WTC11 (cell line): ENCODE data around the gene CCDC12. TPM values are rescaled to one million over a fixed set of nuclear protein-coding genes. Genes with fewer than 3 reads are reported as not detected.

Experiments
- ATAC-seq: fragments of 200-7000 bp; cut with Tn5 transposase; 2 replicates; pipeline ENCODE4 v1.10.0; 2021; ENCODE audit warnings: mild to moderate bottlenecking, moderate library complexity
- CTCF ChIA-PET: fragments of 300-600 bp; sonication (Branson Sonifier 250); formaldehyde crosslinking; loops from one replicate; lab custom pipeline; 2021; ENCODE audit warnings: antibody characterized with exemption; lab: Charles Lee
- POLR2A ChIA-PET: fragments of 350-600 bp; sonication (Branson Sonifier 250); formaldehyde crosslinking; loops from one replicate; lab custom pipeline; 2021; ENCODE audit warnings: antibody characterized with exemption; lab: Charles Lee
- DNase-seq: peaks from one replicate; pipeline ENCODE4 v3.0.0; 2021; ENCODE audit warnings: low spot score
- H3K27ac Mint-ChIP-seq: 2 replicates; pipeline ENCODE4 v1.8.0; 2021; ENCODE audit warnings: mixed read lengths
- H3K27me3 Mint-ChIP-seq: 2 replicates; pipeline ENCODE4 v1.8.0; 2021; ENCODE audit warnings: low read depth, mild to moderate bottlenecking, moderate library complexity, mixed read lengths
- H3K36me3 Mint-ChIP-seq: 2 replicates; pipeline ENCODE4 v1.8.0; 2021; ENCODE audit warnings: mixed read lengths
- H3K4me1 Mint-ChIP-seq: 2 replicates; pipeline ENCODE4 v1.8.0; 2022; ENCODE audit warnings: mixed read lengths
- H3K4me3 Mint-ChIP-seq: 2 replicates; pipeline ENCODE4 v1.8.0; 2021; ENCODE audit warnings: mild to moderate bottlenecking, moderate library complexity, mixed read lengths
- H3K9me3 Mint-ChIP-seq: 2 replicates; pipeline ENCODE4 v1.8.0; 2021; ENCODE audit warnings: mixed read lengths
- ATF3 ChIP-seq: sonication (generic); formaldehyde crosslinking; conservative IDR thresholded peaks from 2 replicates; pipeline ENCODE4 v1.8.1; 2022; ENCODE audit warnings: mild to moderate bottlenecking, missing genetic modification reagents
- ATF6 ChIP-seq: sonication (generic); formaldehyde crosslinking; IDR thresholded peaks from 2 replicates; pipeline ENCODE4 v1.8.1; 2023; ENCODE audit warnings: mild to moderate bottlenecking, missing genetic modification reagents
- CBFB ChIP-seq: sonication (generic); formaldehyde crosslinking; IDR thresholded peaks from 2 replicates; pipeline ENCODE4 v1.8.1; 2022; ENCODE audit warnings: mild to moderate bottlenecking, low read depth, missing genetic modification reagents
- CDX4 ChIP-seq: fragments of 250-450 bp; sonication (Bioruptor Pico); IDR thresholded peaks from 2 replicates; pipeline ENCODE4 v1.9.0; 2021; ENCODE audit warnings: moderate library complexity, mild to moderate bottlenecking, inconsistent platforms, borderline replicate concordance
- GRHL2 ChIP-seq: fragments of 250-450 bp; sonication (Bioruptor Pico); IDR thresholded peaks from 2 replicates; pipeline ENCODE4 v1.8.0; 2022; ENCODE audit warnings: mild to moderate bottlenecking, moderate library complexity; ENCODE audit not compliant: insufficient replicate concordance, severe bottlenecking
- HMGA2 ChIP-seq: fragments of 250-450 bp; sonication (Bioruptor Pico); IDR thresholded peaks from 2 replicates; pipeline ENCODE4 v1.4.0; 2021; ENCODE audit warnings: mild to moderate bottlenecking, moderate library complexity
- HMGXB4 ChIP-seq: sonication (generic); formaldehyde crosslinking; IDR thresholded peaks from 2 replicates; pipeline ENCODE4 v1.8.1; 2023; ENCODE audit warnings: mild to moderate bottlenecking, moderate library complexity, missing genetic modification reagents
- MAX ChIP-seq: sonication (generic); formaldehyde crosslinking; IDR thresholded peaks from 2 replicates; pipeline ENCODE4 v1.8.0; 2022; ENCODE audit warnings: mild to moderate bottlenecking, missing genetic modification reagents
- MLX ChIP-seq: sonication (generic); formaldehyde crosslinking; IDR thresholded peaks from 2 replicates; pipeline ENCODE4 v1.8.1; 2023; ENCODE audit warnings: mild to moderate bottlenecking, missing genetic modification reagents, moderate library complexity
- NFE2L1 ChIP-seq: sonication (generic); formaldehyde crosslinking; IDR thresholded peaks from 2 replicates; pipeline ENCODE4 v1.8.1; 2023; ENCODE audit warnings: missing genetic modification reagents
- NFYB ChIP-seq: sonication (generic); formaldehyde crosslinking; conservative IDR thresholded peaks from 2 replicates; pipeline ENCODE4 v1.8.0; 2022; ENCODE audit warnings: low read depth, missing genetic modification reagents
- NR1H2 ChIP-seq: sonication (generic); formaldehyde crosslinking; IDR thresholded peaks from 2 replicates; pipeline ENCODE4 v1.9.0; 2021; ENCODE audit warnings: mild to moderate bottlenecking, moderate library complexity, missing genetic modification reagents
- PREB ChIP-seq: sonication (generic); formaldehyde crosslinking; IDR thresholded peaks from 2 replicates; pipeline ENCODE4 v1.8.1; 2022; ENCODE audit warnings: mild to moderate bottlenecking, missing genetic modification reagents, moderate library complexity, borderline replicate concordance
- SMAD3 ChIP-seq: sonication (generic); formaldehyde crosslinking; IDR thresholded peaks from 2 replicates; pipeline ENCODE4 v1.8.0; 2022; ENCODE audit warnings: missing genetic modification reagents, mild to moderate bottlenecking, borderline replicate concordance
- TP53 ChIP-seq: sonication (generic); formaldehyde crosslinking; IDR thresholded peaks from 2 replicates; pipeline ENCODE4 v1.8.1; 2023; ENCODE audit warnings: mild to moderate bottlenecking, missing genetic modification reagents
- ZBTB21 ChIP-seq: sonication (generic); formaldehyde crosslinking; IDR thresholded peaks from 2 replicates; pipeline ENCODE4 v1.8.1; 2023; ENCODE audit warnings: mild to moderate bottlenecking, missing genetic modification reagents, borderline replicate concordance
- ZMAT4 ChIP-seq: fragments of 250-450 bp; sonication (Bioruptor Pico); IDR thresholded peaks from 2 replicates; pipeline ENCODE4 v1.9.0; 2021; ENCODE audit warnings: mild to moderate bottlenecking
- ZNF121 ChIP-seq: sonication (generic); formaldehyde crosslinking; IDR thresholded peaks from 2 replicates; pipeline ENCODE4 v1.8.0; 2023; ENCODE audit warnings: missing genetic modification reagents
- ZNF263 ChIP-seq: sonication (generic); formaldehyde crosslinking; IDR thresholded peaks from 2 replicates; pipeline ENCODE4 v1.8.1; 2022; ENCODE audit warnings: low read depth, mild to moderate bottlenecking, moderate library complexity, missing genetic modification reagents
- ZNF317 ChIP-seq: sonication (generic); formaldehyde crosslinking; IDR thresholded peaks from 2 replicates; pipeline ENCODE4 v1.8.1; 2023; ENCODE audit warnings: low read depth, mild to moderate bottlenecking, moderate library complexity, missing genetic modification reagents, borderline replicate concordance
- ZNF671 ChIP-seq: fragments of 250-450 bp; sonication (Bioruptor Pico); IDR thresholded peaks from 2 replicates; pipeline ENCODE4 v1.8.0; 2021; ENCODE audit warnings: mild to moderate bottlenecking
- total RNA-seq: library from RNA; stranded (reverse); gene quantifications from 3 replicates; pipeline ENCODE4 v1.2.3, GENCODE V29; 2021

CCDC12 gene
- total RNA-seq, 1 experiment from 2014 or later: 59.1 TPM

GRCh38 chr3:46892285-46893145 is 84.0 kb downstream of the CCDC12 start (continued):
- TF ChIP-seq ZMAT4 (CRISPR knock-in tag): no peak

GRCh38 chr3:46891132-46891531 is 85.4 kb downstream of the CCDC12 start:
- H3K4me3 Mint-ChIP-seq: 0 out of 2 replicates have a peak overlapping the region, but pooled peaks have one; percentile 20

More at GRCh38 chr3:46891132-46891531, 85.4 kb downstream of the CCDC12 start:
- H3K27me3 Mint-ChIP-seq: peaks cover 89% of the 10 kb centered on the region
- ChIA-PET CTCF (interaction anchor here (1.0 to 2.7 kb wide), 5 partner anchors 10 to 346 kb away, joined by 3 to 8 read pairs (median 4); no protein-coding TSS in a partner anchor), POLR2A (interaction anchor here (0.9 to 1.0 kb wide), 2 partner anchors 8 to 92 kb away, joined by 3 to 4 read pairs; no protein-coding TSS in a partner anchor)
- no peak for ATAC-seq
- no peaks in the 10 kb centered on the region for H3K36me3 Mint-ChIP-seq
- TF ChIP-seq ZBTB21 (no peak), TP53 (CRISPR knock-in tag) (no peak), ZNF121 (CRISPR knock-in tag) (no peak), NFYB (CRISPR knock-in tag) (no peak), ZNF671 (CRISPR knock-in tag) (no peak), MAX (CRISPR knock-in tag) (no peak), NFE2L1 (CRISPR knock-in tag) (no peak), ATF6 (CRISPR knock-in tag) (no peak), CDX4 (no peak), CBFB (CRISPR knock-in tag) (no peak), ZNF263 (CRISPR knock-in tag) (no peak), ZNF317 (CRISPR knock-in tag) (no peak), GRHL2 (CRISPR knock-in tag) (no peak), PREB (CRISPR knock-in tag) (no peak), NR1H2 (CRISPR knock-in tag) (no peak), ATF3 (CRISPR knock-in tag) (no peak), HMGA2 (CRISPR knock-in tag) (no peak), MLX (no peak), HMGXB4 (CRISPR knock-in tag) (no peak), SMAD3 (CRISPR knock-in tag) (no peak)
- DNase-seq: no peak
- no peaks in the 10 kb centered on the region for H3K9me3 Mint-ChIP-seq
- H3K27ac Mint-ChIP-seq: no peak overlapping the region
- H3K4me1 Mint-ChIP-seq: peaks cover 29% of the 10 kb centered on the region
